ENCODE results near the gene ANO4.
"Not testable (repeated sequence)": the region's sequence is repeated elsewhere in the genome, so short reads cannot be mapped to it uniquely, and the experiment has no call there.

The ANO4 gene

GRCh38 chr12:101050631-101051030 lies 256.1 kb downstream of the ANO4 start:
- DNase-seq, result no peak

DNA sequence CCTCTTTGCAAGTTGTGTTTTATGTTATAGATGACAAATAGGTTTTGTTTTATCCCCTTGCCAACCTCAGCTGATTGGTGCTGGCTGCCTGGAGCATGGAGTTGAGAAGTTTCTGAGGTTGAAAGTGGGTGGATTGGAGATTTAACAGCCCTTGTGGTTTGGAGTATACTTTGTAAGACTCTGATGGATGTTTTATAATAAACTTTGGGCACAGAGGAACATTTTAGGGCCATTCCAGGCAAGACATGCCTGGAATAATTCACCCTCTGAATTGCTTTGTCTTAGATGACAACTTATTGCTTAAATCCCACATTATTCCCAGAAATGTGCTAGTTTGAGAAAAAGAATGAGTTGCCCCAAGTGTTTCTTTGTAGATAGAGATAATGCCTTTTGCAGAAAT lies 256.6 kb downstream of the ANO4 start:
- no peak for DNase-seq

DNA sequence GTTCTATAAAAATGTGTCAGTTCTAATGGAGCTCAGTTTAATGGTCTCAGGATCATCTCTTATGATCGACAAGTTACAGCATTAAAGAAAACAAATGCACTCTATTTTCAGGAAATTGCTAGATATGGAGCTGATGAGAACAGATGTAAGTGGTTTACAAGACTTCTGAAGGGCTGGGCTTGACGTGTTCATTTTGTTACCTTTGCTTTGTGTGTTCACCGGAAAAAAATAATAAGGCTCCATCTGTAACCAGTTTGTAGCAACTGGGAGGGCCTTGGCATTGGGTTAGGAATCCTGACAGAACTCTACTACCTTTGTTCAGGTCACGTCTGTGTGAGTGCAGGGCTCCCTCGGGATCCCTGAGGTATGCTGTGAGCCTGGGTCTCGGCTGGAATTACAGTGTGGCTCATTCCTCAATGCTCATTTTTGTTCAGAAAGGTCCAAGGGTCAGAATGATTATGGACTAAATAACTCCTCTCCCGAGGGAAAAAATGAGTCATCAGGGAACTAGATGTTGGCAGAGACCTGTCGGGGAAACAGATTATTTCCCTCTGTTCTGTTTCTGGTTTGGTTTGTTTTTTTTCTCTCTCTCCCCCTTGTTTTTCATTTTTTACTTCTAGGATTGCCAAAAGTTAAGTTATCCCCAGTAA lies 257.4 kb downstream of the ANO4 start:
- no peak for DNase-seq

- no peak for DNase-seq
Observed at GRCh38 chr12:101053203-101053602, 258.6 kb downstream of the ANO4 start.

- no peak for DNase-seq
Observed at GRCh38 chr12:101055940-101056339, 261.4 kb downstream of the ANO4 start.

DNA sequence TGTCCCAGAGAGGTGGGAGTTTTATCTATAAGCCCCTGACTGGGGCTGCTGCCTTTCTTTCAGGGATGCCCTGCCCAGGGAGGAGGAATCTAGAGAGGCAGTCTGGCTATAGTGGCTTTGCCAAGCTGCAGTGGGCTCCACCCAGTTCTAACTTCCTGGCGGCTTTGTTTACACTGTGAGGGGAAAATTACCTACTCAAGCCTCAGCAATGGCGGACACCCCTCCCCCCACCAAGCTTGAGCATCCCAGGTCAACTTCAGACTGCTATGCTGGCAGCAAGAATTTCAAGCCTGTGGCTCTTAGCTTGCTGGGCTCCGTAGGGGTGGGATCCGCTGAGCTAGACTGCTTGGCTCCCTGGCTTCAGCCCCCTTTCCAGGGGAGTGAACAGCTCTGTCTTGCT lies 267.9 kb downstream of the ANO4 start:
- DNase-seq, result not testable (repeated sequence)

DNA sequence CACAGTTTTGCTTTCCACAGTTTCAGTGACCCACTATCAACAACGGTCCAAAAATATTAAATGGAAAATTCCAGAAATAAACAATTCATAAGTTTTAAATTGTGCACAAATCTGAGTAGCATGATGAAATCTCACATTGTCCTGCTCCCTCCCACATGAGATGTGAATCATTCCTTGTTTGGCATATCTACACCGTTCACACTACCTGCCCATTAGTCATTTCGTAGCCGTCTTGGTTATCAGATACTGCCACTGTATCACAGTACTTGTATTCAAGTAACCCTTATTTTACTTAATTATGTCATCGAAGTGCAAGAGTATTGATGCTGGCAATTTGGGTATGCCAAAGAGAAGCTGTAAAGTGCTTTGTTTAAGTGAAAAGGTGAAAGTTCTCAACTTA lies 270.1 kb downstream of the ANO4 start:
- no peak for DNase-seq

- DNase-seq, result no peak
Observed at GRCh38 chr12:101066489-101066888, 271.9 kb downstream of the ANO4 start.

- DNase-seq, result no peak
Observed at GRCh38 chr12:101068402-101068801, 273.8 kb downstream of the ANO4 start.

DNA sequence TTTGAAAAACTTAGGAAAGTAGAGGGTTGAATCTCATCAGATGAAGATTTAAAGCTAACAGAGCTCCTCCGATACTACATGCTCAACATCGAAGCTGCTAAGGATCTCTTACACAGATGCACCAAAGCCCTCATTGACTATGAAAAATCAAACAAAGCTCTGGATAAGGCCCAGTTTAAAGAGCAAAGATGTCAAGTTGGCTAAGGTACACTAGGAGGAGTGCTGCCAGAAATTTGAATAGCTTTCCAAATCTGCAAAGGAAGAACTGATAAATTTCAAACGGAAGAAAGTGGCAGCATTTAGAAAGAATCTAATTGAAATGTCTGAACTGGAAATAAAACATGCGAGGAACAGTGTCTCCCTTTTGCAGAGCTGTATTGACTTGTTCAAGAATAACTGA lies 274.3 kb downstream of the ANO4 start:
- DNase-seq, result no peak

GRCh38 chr12:101074940-101075680 lies 280.5 kb downstream of the ANO4 start:
- DNase-seq, result no peak

- DNase-seq, result no peak
Observed at GRCh38 chr12:101076921-101077320, 282.3 kb downstream of the ANO4 start.

GRCh38 chr12:101077791-101078528 lies 283.4 kb downstream of the ANO4 start:
- DNase-seq, result no peak

DNA sequence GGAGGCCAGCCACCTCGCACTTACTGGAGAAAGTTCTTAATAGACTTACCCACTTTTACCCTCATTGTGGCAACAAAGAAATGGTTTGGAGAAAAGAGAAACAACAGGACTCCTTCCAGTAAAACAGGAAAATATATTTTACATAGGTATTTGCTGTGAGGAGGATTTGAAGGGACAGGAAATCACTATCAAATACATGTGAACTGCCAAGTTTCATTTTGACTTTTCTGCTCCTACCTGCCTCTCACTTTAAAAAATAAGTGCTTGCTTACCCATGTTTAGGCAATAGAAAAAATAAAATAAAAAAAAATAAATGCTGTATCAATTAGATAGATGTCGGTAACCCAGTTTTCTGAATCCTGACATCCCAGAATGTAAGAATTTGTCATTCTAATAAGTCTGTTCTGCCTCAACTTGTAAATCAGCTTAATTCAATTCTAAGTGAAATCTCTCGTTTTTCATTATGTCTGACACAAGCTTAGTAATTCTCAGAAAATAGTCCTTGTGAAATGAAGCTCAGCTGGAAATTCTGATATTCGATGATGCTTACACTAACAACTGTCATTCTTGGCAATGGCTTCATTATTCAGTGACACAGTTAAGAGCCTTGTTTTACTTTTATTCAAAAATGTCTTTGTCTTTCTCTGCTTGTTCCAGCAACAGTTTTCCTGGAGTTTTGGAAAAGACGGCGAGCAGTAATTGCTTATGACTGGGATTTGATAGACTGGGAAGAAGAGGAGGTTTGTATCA lies 284.1 kb downstream of the ANO4 start:
- no peak for DNase-seq

DNA sequence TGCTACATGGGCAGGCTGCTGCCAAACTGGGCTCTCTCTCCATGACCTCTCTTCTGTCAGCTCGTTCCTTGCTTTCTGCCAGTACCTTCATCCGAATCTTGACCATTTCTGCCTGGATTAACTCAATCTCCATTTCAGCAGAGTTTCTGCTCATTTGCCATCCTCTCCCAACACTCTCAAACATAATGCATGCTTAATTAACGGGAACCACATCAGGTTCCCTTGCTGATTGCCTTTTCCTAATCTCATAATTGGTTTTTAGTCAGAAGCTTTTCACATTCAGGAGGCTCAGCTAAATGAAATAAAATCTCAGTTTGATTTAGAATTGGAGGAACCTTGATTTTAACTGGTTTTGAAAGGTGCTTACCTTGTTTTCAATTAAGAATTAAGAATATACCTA lies 288.1 kb downstream of the ANO4 start:
- DNase-seq, result no peak

DNA sequence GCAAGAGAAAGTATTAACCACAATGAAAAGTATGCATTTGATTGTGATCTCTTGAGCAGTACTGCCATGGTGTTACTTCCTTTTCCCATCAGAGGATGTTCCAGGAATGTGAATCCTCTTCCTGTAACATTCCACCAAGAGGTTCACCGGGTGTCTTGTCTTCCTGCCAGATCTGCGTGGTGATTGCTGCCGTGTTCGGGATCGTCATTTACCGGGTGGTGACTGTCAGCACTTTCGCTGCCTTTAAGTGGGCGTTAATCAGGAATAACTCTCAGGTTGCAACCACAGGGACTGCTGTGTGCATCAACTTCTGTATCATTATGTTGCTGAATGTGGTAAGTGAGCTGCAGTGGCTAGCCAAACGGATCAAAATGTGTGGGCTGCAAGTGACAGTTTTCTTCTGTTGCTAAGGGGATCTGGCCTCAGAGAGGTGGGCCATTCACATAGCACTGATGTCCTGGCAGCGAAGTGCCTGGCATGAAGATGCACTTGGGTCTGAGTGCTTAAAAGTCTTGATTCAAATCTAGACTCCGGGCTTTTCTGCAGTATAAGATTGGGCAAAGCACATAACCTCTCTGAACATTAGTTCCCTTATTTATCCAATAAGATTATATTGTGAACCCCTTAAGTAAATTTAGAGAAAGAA lies 292.0 kb downstream of the ANO4 start:
- no peak for DNase-seq

DNA sequence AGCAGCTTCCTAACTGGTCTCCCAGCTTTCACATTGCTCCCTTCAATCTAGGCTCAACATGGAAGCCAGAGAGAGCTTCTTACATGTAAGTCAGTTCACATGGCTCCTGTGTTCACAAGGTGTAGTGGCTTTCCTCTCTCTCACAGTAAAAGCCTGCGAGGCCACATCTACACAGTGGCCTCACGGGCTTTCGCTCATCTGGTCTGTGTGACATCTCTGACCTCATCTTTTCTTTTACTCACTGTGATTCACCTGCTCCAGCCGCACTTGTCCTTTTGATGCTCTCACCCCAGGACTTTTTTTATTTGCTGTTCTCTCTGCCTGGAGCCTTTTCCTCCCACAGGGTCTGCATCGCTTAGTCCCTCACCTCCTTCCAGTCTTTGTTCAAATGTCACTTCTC lies 293.3 kb downstream of the ANO4 start:
- DNase-seq, result no peak

DNA sequence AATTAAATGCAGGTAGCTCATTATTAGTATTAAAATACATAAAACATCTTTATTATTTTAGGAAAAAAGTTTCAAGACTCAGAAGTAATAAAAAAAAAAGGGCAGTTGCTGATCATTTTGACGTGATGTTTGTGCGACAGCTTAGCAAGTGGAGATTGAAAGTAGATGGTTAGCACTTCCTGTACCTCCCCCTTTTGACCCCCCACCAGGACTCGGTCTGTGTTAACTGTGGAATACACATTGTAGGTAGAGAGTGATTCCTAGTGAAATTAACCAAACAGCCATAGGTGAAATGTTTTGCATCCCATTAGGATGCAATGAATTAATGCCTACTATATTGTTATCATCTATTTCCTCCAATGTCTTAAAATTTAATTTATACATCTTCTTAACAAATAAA lies 294.7 kb downstream of the ANO4 start:
- no peak for DNase-seq

DNA sequence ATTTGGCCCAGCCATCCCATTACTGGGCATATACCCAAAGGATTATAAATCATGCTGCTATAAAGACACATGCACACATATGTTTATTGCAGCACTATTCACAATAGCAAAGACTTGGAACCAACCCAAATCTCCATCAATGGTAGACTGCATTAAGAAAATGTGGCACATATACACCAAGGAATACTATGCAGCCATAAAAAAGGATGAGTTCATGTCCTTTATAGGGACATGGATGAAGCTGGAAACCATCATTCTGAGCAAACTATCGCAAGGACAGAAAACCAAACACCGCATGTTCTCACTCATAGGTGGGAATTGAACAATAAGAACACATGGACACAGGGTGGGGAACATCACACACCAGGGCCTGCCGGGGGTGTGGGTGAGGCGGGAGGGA lies 295.6 kb downstream of the ANO4 start:
- not testable (repeated sequence) for DNase-seq

DNA sequence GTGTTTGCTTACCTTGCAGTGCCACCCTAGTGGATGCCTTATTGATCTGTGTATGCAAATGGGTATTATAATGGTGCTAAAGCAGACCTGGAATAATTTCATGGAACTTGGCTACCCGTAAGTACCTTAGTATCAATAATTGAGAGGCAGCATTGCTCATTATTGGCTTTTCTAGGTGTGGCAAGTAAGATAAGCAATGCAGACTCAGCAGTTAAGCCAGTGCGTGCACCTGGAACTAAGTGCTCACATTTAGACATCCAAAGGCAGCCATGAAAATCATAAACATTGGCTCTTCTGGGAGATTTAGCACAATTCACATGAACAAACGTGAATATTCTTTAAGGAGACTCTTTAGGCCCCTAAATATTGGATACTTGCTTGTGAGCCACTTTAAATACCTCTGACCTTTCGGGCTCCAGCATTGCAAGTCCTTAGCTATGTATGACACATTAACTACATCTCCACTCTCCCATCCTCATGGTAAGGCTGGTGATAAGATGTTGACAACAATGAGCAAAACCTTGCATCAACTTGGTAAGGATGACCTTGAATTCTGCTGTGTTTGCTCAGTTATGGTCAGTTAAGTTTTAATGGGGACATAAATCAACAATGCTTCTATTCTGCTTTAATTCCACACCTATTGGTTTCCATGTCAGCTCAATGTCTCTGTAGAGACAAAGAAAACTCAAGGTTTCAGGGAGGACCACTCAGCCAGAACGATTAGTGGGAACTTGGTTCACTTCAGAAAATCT lies 303.4 kb downstream of the ANO4 start:
- no peak for DNase-seq

GRCh38 chr12:101107032-101107763 lies 312.6 kb downstream of the ANO4 start:
- no peak for DNase-seq
